NCI-H524 treated with DMSO at 0.1 percent for 48 hours (cell line): Measurements from ENCODE around the gene FAS.

Experiments
- DNase-seq: peaks from one replicate; lab custom pipeline; 2025; lab: John Stamatoyannopoulos, UW

The FAS gene

GRCh38 chr10:88990384-88991160 lies at the start of gene FAS:
FAS (plus strand) TSS chr10:88990798; CDS start chr10:88990877, 79 bp downstream.
- no peak for DNase-seq

DNA sequence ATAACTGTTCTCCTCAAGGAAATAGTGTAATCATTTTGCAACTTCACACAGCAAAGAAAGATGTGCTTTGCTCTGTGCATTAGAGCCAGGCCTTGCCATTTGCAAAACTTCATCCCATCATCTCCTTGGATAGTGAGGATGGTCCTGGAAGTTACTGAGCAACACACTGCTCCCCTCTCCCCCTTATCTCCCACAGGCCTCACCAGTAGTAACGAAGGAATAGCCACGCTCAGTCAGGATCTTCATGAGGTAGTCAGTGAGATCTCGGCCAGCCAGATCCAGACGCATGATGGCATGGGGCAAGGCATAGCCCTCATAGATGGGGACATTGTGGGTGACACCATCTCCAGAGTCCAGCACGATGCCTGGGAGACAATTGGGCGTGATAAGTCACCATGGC lies 49.6 kb upstream of the FAS start:
- DNase-seq, result no peak

GRCh38 chr10:88943778-88944177 lies 46.8 kb upstream of the FAS start:
- DNase-seq, result no peak

DNA sequence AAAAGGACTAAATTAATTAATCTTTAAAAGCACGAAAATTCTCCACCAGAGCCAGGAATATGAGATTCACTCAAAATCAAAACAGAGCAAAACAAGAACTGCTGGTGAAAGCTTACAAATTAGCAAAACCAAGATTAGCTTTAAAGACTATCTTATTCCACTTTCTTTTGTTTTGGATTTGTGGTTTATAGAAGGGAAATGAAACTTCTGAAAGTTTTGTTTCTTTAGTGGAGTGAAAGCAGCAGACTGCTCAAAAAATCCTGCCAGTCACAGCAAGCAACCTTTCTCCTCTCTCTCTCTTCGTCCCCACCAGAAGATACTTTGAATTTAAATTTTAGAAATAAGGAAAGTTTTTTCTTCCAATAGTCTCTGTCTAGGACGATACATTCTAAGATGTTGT lies 45.8 kb upstream of the FAS start:
- no peak for DNase-seq

DNA sequence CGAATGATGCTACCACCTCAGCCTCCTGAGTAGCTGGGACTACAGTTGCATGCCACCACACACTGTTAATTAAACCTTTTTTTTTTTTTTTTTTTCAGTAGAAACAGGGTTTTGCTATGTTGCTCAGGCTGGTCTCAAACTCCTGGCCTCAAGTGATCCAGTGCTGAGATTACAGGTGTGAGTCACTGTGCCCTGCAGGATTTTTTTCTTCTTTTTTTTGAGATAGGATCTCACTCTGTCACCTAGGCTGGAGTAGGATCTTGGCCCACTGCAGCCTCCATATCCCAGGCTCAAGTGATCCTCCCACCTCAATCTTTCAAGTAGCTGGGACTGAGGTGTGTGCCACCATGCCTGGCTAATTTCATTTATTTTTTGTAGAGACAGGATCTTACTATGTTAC lies 44.4 kb upstream of the FAS start:
- no peak for DNase-seq

GRCh38 chr10:88946965-88947590 lies 43.5 kb upstream of the FAS start:
- no peak for DNase-seq

DNA sequence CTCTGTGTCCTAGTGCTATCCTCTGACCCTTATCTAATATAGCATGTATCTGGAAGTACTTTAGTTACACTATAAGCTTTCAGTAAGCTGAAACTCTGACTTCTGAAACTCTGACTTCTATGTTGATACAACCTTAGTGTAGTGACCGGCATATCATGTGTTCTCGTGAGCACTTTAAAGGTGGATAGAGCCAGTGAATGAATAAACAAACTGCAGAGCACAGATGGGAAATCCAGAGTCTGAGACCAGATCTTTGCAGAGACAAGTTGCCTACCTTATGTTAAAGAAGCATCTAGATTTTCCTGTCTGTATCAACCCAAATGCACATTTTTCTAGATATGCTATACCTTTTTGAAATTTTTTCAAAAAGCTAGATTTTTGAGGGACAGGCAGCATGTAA lies 41.5 kb upstream of the FAS start:
- DNase-seq, result no peak

DNA sequence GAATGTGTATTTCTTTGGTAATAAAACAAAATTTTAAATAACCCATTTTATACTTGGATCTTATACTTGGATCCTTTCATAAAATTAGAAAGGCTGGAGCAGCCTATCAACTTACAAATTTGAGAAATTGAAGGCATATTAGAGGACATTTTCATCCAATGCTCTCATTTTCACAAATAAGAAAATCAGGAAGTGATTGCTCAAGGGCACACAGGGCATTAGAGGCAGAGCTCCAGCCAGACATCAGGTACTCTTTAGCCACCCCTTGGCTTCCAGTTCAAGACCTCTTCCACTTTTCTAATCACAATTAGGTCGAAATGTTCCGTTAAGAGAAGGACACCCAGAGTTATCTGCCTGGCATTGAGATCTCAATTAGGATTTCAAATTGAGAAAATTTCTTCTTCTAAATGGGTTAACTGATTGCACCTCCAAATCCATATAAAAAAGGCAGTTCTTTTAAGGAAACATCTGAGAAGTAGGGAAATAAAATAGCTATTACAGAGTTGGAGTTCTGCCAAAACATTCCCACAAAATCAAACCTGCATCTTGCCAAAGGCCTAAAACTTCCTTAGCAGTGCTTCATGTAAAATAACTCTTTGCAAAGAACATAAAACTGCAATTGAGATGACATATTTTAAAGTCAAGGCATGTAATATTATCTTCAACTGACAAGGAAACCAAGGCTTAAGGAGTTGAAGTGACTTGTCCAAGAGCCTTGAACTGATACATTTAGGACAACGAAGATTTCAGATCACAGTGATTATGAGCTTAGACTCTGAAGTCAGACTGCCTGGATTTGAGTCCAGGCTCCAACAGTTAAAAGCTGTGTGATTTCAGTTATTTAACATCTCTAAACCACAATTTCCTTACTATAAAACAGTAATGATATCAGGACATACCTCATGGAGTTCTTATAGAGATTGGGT lies 40.4 kb upstream of the FAS start:
- no peak for DNase-seq

DNA sequence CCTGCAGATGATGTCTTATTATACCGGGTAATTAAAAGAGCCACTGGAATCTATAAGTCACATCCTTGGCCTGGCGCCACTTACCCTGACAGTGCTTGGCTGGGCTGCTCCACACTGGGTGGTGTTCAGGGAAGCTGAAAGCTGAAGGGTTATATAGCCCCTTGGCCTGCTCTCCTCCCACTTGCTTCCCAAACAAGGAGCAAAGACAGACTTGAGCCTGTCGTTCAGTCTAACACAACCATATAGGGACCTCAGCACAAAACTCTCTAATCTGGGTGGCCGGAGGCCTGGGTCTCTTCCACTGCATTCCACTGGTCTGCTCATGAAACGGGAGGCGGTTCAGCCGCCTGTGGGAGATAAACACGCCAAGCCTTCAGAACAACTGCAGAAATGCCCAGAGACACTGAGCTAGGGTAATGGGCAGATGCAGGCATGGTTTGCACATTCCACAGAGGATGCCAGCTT lies 37.9 kb upstream of the FAS start, which contains the start of gene ACTA2:
Gene ACTA2, minus strand, starts transcription at position 127 of the 465 bp plus-strand sequence. CDS start 3,843 bp downstream, outside the sequence.
- DNase-seq, result no peak

- DNase-seq, result no peak
Measured at GRCh38 chr10:88953662-88954061, 36.9 kb upstream of the FAS start.

GRCh38 chr10:88954458-88955083 lies 36.0 kb upstream of the FAS start:
- DNase-seq, result no peak

DNA sequence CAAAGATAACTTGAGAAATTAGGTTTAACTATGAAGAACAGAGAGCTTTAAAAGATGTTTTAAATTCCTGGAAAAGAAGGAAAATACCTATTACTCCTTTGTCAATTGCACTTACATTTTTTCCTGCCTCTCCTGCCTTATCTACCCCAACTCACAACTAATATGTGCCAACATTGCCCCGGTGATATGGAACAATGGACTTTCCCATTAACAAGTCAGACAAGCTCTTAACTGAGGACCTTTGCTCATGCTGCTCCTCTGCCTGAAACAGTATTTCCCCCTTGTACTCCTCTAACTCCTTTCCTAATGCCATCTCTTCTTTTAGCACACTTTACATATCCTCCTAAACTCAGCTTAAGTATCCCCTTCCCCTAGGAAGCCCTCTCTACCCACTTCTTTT lies 33.2 kb upstream of the FAS start:
- DNase-seq, result no peak

DNA sequence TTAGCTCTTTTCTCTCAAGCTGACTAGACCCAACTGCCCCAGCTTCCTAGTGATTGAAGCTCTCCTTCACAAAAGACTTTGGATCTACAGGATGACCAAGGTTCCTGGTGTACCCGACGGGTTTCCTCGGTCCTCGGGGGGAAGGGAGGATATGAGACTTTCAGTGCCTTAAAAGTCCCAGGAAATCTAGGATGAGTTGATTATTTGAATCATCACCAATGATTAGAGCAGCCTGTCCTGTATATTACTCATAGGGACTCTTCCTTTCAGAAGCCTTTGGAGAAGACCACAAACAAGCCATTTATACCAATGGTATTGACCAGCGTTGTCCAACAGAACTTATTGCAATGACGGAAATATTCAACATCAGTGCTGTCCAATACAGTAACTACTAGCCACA lies 31.9 kb upstream of the FAS start:
- DNase-seq, result no peak

GRCh38 chr10:88960802-88961201 lies 29.8 kb upstream of the FAS start:
- no peak for DNase-seq

GRCh38 chr10:88961266-88961665 lies 29.3 kb upstream of the FAS start:
- no peak for DNase-seq

DNA sequence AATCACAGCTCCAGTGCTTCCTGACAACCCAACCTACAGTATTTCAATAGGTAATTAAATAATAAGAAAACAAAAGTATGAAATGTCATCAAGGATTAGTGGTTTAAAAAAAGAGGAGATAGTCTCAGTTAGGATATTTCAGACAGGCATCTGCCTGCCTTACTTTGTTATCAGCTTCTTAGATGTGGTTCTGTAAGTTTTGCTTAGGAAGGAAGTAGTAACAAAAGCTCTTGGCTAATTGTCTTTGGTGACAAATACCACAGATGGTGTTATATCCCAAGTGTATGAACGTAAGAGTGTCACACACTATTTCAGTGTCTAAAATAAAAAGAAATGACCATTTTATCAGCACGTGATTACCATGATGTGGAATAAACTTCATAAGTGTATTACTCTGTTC lies 28.3 kb upstream of the FAS start:
- no peak for DNase-seq

DNA sequence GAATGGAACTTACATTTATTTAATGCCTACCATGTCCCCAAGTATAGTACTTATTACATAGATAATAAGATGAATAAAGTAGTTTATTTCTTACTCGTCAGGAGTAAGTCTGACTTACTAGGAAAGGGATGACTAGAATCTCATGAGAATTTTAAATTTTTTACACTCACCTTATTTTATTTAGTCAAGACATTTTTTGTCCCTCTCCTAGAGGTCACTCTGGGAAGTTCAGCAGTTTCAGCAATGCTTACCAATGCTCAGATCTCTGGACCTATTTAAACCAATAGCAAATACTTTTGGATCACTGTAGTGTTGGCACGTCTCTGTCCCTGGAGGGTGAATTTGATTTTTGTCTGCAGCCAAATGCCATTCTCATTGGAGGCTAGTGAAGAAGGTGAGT lies 27.3 kb upstream of the FAS start:
- DNase-seq, result no peak

DNA sequence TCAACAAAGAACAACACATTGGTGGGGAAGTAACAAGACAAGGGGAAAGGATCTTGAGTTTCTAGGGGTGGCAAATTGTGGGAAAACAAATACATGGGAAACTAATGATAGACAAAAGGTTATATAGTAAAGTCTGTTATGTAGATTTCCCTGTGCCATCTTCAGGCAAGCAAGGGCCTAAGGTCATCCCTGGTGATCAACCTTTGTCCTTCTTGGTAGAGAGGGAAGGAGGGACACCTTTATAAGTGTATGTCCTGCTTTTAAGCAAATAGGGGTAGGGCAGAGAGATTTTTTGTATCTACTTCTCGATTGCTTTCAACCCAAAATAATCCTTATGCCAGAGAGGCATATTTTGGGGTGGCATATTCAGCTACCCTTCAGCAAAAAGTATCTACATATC lies 26.2 kb upstream of the FAS start:
- DNase-seq, result no peak

DNA sequence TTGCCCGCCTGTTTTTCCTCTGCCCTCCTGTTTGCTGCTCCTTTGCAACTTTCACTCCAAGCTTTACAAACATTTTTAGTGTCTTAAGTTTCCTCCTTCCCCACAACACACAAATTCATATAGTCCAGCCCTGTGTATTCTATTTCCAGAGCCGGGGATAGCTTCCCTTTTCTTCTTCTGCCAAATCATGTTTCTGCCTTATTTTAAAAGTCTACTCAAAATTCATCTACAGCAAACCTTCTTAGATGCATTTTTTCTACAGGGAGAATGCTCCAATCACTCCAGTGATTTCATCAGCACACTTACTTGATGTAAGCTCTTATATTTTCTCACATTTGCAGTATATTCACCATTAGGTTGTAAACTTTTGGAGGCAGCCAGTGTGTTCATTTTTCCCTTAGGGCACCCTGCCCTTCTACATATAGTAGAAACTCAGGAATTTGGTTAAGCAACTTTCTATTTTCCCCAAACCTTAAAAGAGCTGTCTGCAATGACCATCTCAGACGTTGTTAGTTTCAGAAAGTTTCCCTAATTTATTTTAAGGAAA lies 25.7 kb upstream of the FAS start:
- DNase-seq, result no peak

DNA sequence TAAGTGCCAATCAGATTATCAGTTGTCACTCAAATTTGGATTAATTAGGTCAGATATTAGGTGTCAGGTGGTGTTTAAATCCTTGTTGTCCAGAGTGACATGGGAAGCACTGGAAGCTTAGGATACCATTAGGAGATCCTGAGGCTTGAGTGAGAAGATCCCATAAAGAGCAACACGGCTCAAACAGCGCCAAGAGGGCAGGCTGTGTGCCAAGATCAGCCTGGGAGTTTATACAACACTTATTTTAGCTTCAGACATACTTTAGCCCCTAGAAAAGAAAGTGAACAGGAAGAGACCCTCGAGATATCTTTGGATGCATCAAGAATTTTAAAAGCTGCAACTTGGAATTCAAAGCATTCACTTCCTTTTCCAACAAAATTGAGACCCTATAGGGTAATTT lies 23.8 kb upstream of the FAS start:
- no peak for DNase-seq

GRCh38 chr10:88968391-88968790 lies 22.2 kb upstream of the FAS start:
- DNase-seq, result no peak
